Mucosa of rectum (tissue), 2 donors: ENCODE data around the gene TNFSF13.

ENCODE experiments used
- H3K27ac ChIP-seq, 2 donors: one replicate each; pipeline ENCODE4 v1.7.0; 2013; ENCODE audit warnings: inconsistent platforms in 2 of 2, low read depth in 2 of 2, low read length in 2 of 2
- H3K27me3 ChIP-seq, 2 donors: one replicate each; pipeline ENCODE4 v1.7.0; 2013; ENCODE audit warnings: low read length in 2 of 2; ENCODE audit not compliant: control insufficient read depth in 2 of 2, insufficient read depth in 2 of 2
- H3K36me3 ChIP-seq, 2 donors: one replicate each; pipeline ENCODE4 v1.7.0; 2013; ENCODE audit warnings: low read length in 2 of 2; ENCODE audit not compliant: control insufficient read depth in 2 of 2, insufficient read depth in 2 of 2
- H3K4me1 ChIP-seq, 2 donors: one replicate each; pipeline ENCODE4 v1.7.0; 2013; ENCODE audit warnings: low read length in 2 of 2, mild to moderate bottlenecking in 1 of 2; ENCODE audit not compliant: control insufficient read depth in 2 of 2, insufficient read depth in 2 of 2
- H3K4me3 ChIP-seq, 2 donors: one replicate each; pipeline ENCODE4 v1.7.0; 2013; ENCODE audit warnings: low read length in 2 of 2
- H3K9ac ChIP-seq, 2 donors: one replicate each; pipeline ENCODE4 v1.7.0; 2013; ENCODE audit warnings: low read length in 2 of 2, low read depth in 1 of 2, mild to moderate bottlenecking in 1 of 2
- H3K9me3 ChIP-seq, 2 donors: one replicate each; pipeline ENCODE4 v1.7.0; 2013; ENCODE audit warnings: low read length in 2 of 2; ENCODE audit not compliant: control insufficient read depth in 2 of 2
- donor health status: healthy.
- donor health status: Normal muscosa, but diverticular disease.

TNFSF13 gene

GRCh38 chr17:7528842-7529241, 29.7 kb upstream of the TNFSF13 start:
- H3K4me3 ChIP-seq: no peak overlapping the region
- no peaks in the 10 kb centered on the region for H3K9me3 ChIP-seq
- H3K9ac ChIP-seq: no peak overlapping the region
- H3K27me3 ChIP-seq: no peaks in the 10 kb centered on the region
- no peak overlapping the region for H3K27ac ChIP-seq
- no peaks in the 10 kb centered on the region for H3K36me3 ChIP-seq
- peaks cover 0 to 4% of the 10 kb centered on the region in 2 donors for H3K4me1 ChIP-seq

GRCh38 chr17:7530023-7530900, 28.3 kb upstream of the TNFSF13 start:
- no peaks in the 10 kb centered on the region for H3K27me3 ChIP-seq
- H3K36me3 ChIP-seq: no peaks in the 10 kb centered on the region
- no peak overlapping the region for H3K9ac ChIP-seq
- peaks cover 0 to 4% of the 10 kb centered on the region in 2 donors for H3K4me1 ChIP-seq
- no peaks in the 10 kb centered on the region for H3K9me3 ChIP-seq
- no peak overlapping the region for H3K27ac ChIP-seq
- no peak overlapping the region for H3K4me3 ChIP-seq

- Histone ChIP-seq H3K27ac (no peak overlapping the region), H3K27me3 (no peaks in the 10 kb centered on the region), H3K9me3 (peaks cover 0 to 6% of the 10 kb centered on the region in 2 donors), H3K9ac (no peak overlapping the region), H3K4me1 (no peaks in the 10 kb centered on the region), H3K36me3 (no peaks in the 10 kb centered on the region), H3K4me3 (no peak overlapping the region)
Observed at GRCh38 chr17:7538050-7538449, 20.5 kb upstream of the TNFSF13 start.

- no peak overlapping the region for H3K4me3 ChIP-seq
- H3K27me3 ChIP-seq: no peaks in the 10 kb centered on the region
- no peak overlapping the region for H3K9ac ChIP-seq
Observed at GRCh38 chr17:7538891-7539545, 19.5 kb upstream of the TNFSF13 start.

GRCh38 chr17:7541074-7541621, 17.4 kb upstream of the TNFSF13 start:
- Histone ChIP-seq H3K9ac (no peak overlapping the region), H3K36me3 (no peaks in the 10 kb centered on the region), H3K27me3 (no peaks in the 10 kb centered on the region), H3K9me3 (peaks cover 0 to 6% of the 10 kb centered on the region in 2 donors), H3K4me1 (no peaks in the 10 kb centered on the region), H3K4me3 (no peak overlapping the region), H3K27ac (no peak overlapping the region)

More at GRCh38 chr17:7538891-7539545, 19.5 kb upstream of the TNFSF13 start:
- Histone ChIP-seq H3K27ac (no peak overlapping the region), H3K4me1 (no peaks in the 10 kb centered on the region), H3K36me3 (no peaks in the 10 kb centered on the region), H3K9me3 (peaks cover 0 to 6% of the 10 kb centered on the region in 2 donors)

GRCh38 chr17:7544911-7545310, 13.6 kb upstream of the TNFSF13 start:
- no peaks in the 10 kb centered on the region for H3K36me3 ChIP-seq
- H3K9ac ChIP-seq: no peak overlapping the region
- no peak overlapping the region for H3K27ac ChIP-seq
- no peak overlapping the region for H3K4me3 ChIP-seq
- H3K9me3 ChIP-seq: no peaks in the 10 kb centered on the region
- no peaks in the 10 kb centered on the region for H3K27me3 ChIP-seq
- peaks cover 12 to 13% of the 10 kb centered on the region in 2 donors for H3K4me1 ChIP-seq

GRCh38 chr17:7548585-7549400, 9.8 kb upstream of the TNFSF13 start, which contains the start of gene TNFSF12:
TSS of gene TNFSF12 (plus strand) at chr17:7549058. CDS start at chr17:7549154, 96 bp downstream.
- Histone ChIP-seq H3K27me3 (no peaks in the 10 kb centered on the region), H3K4me1 (peaks cover 14% of the 10 kb centered on the region in 2 donors), H3K27ac (peak within 1 kb of the TSS; percentile 67 to 80), H3K9ac (peak within 1 kb of the TSS; percentile 82 to 89), H3K4me3 (peak within 1 kb of the TSS; percentile 71 to 89), H3K9me3 (no peaks in the 10 kb centered on the region), H3K36me3 (peaks cover 0 to under 1% of the 10 kb centered on the region in 2 donors)

- peaks cover 14% of the 10 kb centered on the region in 2 donors for H3K4me1 ChIP-seq
Observed at GRCh38 chr17:7549401-7550055, 9.0 kb upstream of the TNFSF13 start.

GRCh38 chr17:7550344-7550743, 8.2 kb upstream of the TNFSF13 start:
- peaks cover 14% of the 10 kb centered on the region in 2 donors for H3K4me1 ChIP-seq
- H3K9ac ChIP-seq: peak overlapping the region in 1 of 2 donors; percentile 82
- peak overlapping the region in 1 of 2 donors; percentile 67 for H3K27ac ChIP-seq
- H3K9me3 ChIP-seq: no peaks in the 10 kb centered on the region
- H3K4me3 ChIP-seq: no peak overlapping the region
- no peaks in the 10 kb centered on the region for H3K27me3 ChIP-seq
- peaks cover 0 to 3% of the 10 kb centered on the region in 2 donors for H3K36me3 ChIP-seq

More at GRCh38 chr17:7549401-7550055, 9.0 kb upstream of the TNFSF13 start:
- H3K4me3 ChIP-seq: peak overlapping the region; percentile 71 to 83
- peak overlapping the region; percentile 67 to 80 for H3K27ac ChIP-seq
- peaks cover 0 to 3% of the 10 kb centered on the region in 2 donors for H3K36me3 ChIP-seq
- H3K9me3 ChIP-seq: no peaks in the 10 kb centered on the region
- H3K9ac ChIP-seq: peak overlapping the region; percentile 52 to 82
- H3K27me3 ChIP-seq: no peaks in the 10 kb centered on the region
